Skin of body (tissue), 2 donors: Measurements from ENCODE around the gene PTPN5. TPM values are rescaled to one million over a fixed set of nuclear protein-coding genes. Genes with fewer than 3 reads are reported as not detected.
"Not testable (repeated sequence)": the region's sequence is repeated elsewhere in the genome, so short reads cannot be mapped to it uniquely, and the experiment has no call there.

Experiments
- DNase-seq: peaks from one replicate; lab custom pipeline; 2025; lab: John Stamatoyannopoulos, UW
- total RNA-seq: library from RNA; depleted of rRNA; stranded (reverse); fragments of >200 nt; gene quantifications from one replicate; pipeline ENCODE4 v1.2.3, GENCODE V29; 2014

The PTPN5 gene
- total RNA-seq, 1 donor from 2014 or later, result 0.69 TPM

- not testable (repeated sequence) for DNase-seq
Measured at GRCh38 chr11:18691467-18692140, 100.0 kb downstream of the PTPN5 start.

DNA sequence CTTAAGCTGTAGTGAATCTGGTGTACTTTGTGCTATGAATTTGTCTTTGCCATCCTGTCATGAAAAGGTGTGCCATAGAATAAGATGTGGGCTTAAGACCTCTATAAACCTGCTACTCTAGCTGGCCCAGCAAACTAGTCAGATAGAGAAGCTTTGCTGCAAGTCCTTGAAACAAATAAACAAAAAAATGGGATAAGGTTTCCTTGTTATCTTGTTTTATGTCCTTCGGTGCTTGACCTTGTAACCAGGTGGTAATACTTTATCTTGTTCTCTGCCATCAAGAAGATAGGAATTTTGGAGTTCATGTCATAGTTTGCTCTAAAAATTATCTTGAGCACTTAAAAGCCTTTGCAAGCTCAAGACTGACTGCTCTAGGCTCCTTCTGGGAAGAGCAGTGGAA lies 107.3 kb downstream of the PTPN5 start:
- DNase-seq, result no peak

DNA sequence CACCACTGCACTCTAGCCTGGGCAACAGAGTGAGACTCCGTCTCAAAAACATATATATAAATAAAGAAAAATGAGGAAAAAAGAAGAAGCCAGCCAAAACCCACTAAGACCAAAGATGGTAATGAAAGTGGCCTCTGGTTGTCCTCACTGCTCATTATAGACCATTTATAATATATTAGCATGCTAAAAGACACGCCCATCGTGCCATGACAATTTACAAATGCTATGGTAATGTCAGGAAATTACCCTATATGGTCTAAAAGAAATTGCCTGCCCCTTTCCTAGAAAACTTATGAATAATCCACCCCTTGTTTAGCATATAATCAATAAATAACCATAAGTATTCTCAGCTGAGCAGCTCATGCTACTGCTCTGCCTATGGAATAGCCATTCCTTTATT lies 109.1 kb downstream of the PTPN5 start:
- DNase-seq, result no peak

GRCh38 chr11:18681949-18682348 lies 109.6 kb downstream of the PTPN5 start:
- not testable (repeated sequence) for DNase-seq

Other genes starting within 250 kb of the PTPN5 start
- 18.8 TPM for gene UEVLD, start 203.1 kb downstream of the PTPN5 start, total RNA-seq
- 2.6 TPM for gene MISFA, start 192.0 kb downstream of the PTPN5 start, total RNA-seq
- gene SPTY2D1, start 157.5 kb downstream of the PTPN5 start, total RNA-seq, result 20.8 TPM
- 4.0 TPM for gene TMEM86A, start 93.0 kb downstream of the PTPN5 start, total RNA-seq
- gene IGSF22, start 65.6 kb downstream of the PTPN5 start, total RNA-seq, result 0.89 TPM
- gene MRGPRX1, start 147.6 kb upstream of the PTPN5 start, total RNA-seq, result not detected